IMR-90 (cell line): ENCODE data around the gene DNM3. TPM values are rescaled to one million over a fixed set of nuclear protein-coding genes. Genes with fewer than 3 reads are reported as not detected.

Experiments used
- ATAC-seq: fragments of 200-7000 bp; cut with Tn5 transposase; 2 replicates; pipeline ENCODE4 v1.9.1; 2020; ENCODE audit warnings: low read depth, mild to moderate bottlenecking, moderate library complexity
- BruUV-seq: library from RNA; stranded (reverse); fragments of 400-500 nt; replicated peaks from 2 replicates; lab custom pipeline; 2021; lab: Mats Ljungman, UMichigan
- CTCF ChIA-PET: fragments of 300-600 bp; formaldehyde crosslinking; extraction: SDS; loops from one replicate; lab custom pipeline; 2021; ENCODE audit warnings: antibody characterized with exemption; lab: Yijun Ruan, JAX
- POLR2A ChIA-PET: fragments of 300-600 bp; sonication (Branson Sonifier 250); formaldehyde crosslinking; loops from one replicate; lab custom pipeline; 2022; ENCODE audit warnings: antibody characterized with exemption; ENCODE audit not compliant: unreplicated experiment; lab: Charles Lee
- DNase-seq: peaks from one replicate; pipeline ENCODE4 v3.0.0; 2013
- H2AFZ ChIP-seq: replicated peaks from 2 replicates; pipeline ENCODE3; 2013; ENCODE audit warnings: low read length, mild to moderate bottlenecking; ENCODE audit not compliant: poor library complexity
- H2AK5ac ChIP-seq: 2 replicates; pipeline ENCODE4 v1.6.1; 2013; ENCODE audit warnings: low read depth, low read length, inconsistent platforms
- H2AK9ac ChIP-seq: replicated peaks from 2 replicates; pipeline ENCODE3; 2013; ENCODE audit warnings: mild to moderate bottlenecking, low read depth, low read length, moderate library complexity; ENCODE audit not compliant: poor library complexity
- H2BK120ac ChIP-seq: 2 replicates; pipeline ENCODE4 v1.6.1; 2013; ENCODE audit warnings: low read depth, low read length, inconsistent platforms
- H2BK15ac ChIP-seq: 3 replicates; pipeline ENCODE4 v1.6.1; 2013; ENCODE audit warnings: low read depth, low read length, inconsistent platforms
- H2BK20ac ChIP-seq: 2 replicates; pipeline ENCODE4 v1.6.1; 2013; ENCODE audit warnings: low read depth, mild to moderate bottlenecking, inconsistent platforms, low read length, moderate library complexity
- H2BK5ac ChIP-seq: 2 replicates; pipeline ENCODE4 v1.6.1; 2013; ENCODE audit warnings: mild to moderate bottlenecking, low read depth, low read length, inconsistent platforms; ENCODE audit not compliant: poor library complexity, severe bottlenecking
- H3K14ac ChIP-seq: replicated peaks from 2 replicates; pipeline ENCODE4 v1.6.1; 2013; ENCODE audit warnings: low read depth, low read length, inconsistent platforms
- H3K18ac ChIP-seq: 2 replicates; pipeline ENCODE4 v1.6.1; 2013; ENCODE audit warnings: low read depth, low read length, control low read depth
- H3K23ac ChIP-seq: 2 replicates; pipeline ENCODE4 v1.6.1; 2013; ENCODE audit warnings: low read depth, low read length, inconsistent platforms
- H3K27ac ChIP-seq: 2 replicates; pipeline ENCODE4 v1.5.1; 2013; ENCODE audit warnings: mild to moderate bottlenecking, control low read depth, low read length; ENCODE audit not compliant: insufficient read depth
- H3K27me3 ChIP-seq: 2 replicates; pipeline ENCODE4 v1.6.1; 2013; ENCODE audit warnings: low read length; ENCODE audit not compliant: control insufficient read depth, insufficient read depth
- H3K36me3 ChIP-seq: 2 replicates; pipeline ENCODE4 v1.6.1; 2013; ENCODE audit warnings: low read length, mixed read lengths; ENCODE audit not compliant: control insufficient read depth, insufficient read depth
- H3K4ac ChIP-seq: 2 replicates; pipeline ENCODE4 v1.6.1; 2013; ENCODE audit warnings: low read depth, low read length, inconsistent platforms
- H3K4me1 ChIP-seq: 2 replicates; pipeline ENCODE4 v1.6.1; 2013; ENCODE audit warnings: low read length, mixed read lengths; ENCODE audit not compliant: control insufficient read depth, insufficient read depth
- H3K4me2 ChIP-seq: 2 replicates; pipeline ENCODE4 v1.6.1; 2013; ENCODE audit warnings: low read depth, mild to moderate bottlenecking, control low read depth, low read length, moderate library complexity
- H3K4me3 ChIP-seq: 2 replicates; pipeline ENCODE4 v1.5.1; 2013; ENCODE audit warnings: low read depth, mild to moderate bottlenecking, control low read depth, low read length, moderate library complexity; ENCODE audit not compliant: insufficient read depth
- H3K56ac ChIP-seq: 2 replicates; pipeline ENCODE4 v1.6.1; 2013; ENCODE audit warnings: low read length, inconsistent platforms; ENCODE audit not compliant: insufficient read depth; ENCODE audit errors: extremely low read depth
- H3K79me1 ChIP-seq, 2 experiments: 2 replicates each; pipeline ENCODE4 v1.6.1; 2013; ENCODE audit warnings: low read length in 2 of 2, inconsistent platforms in 1 of 2, low read depth in 1 of 2
- H3K9ac ChIP-seq: 2 replicates; pipeline ENCODE4 v1.6.1; 2013; ENCODE audit warnings: low read depth, low read length, control low read depth
- H3K9me1 ChIP-seq: 2 replicates; pipeline ENCODE4 v1.6.1; 2013; ENCODE audit warnings: low read length, inconsistent platforms; ENCODE audit not compliant: insufficient read depth
- H3K9me3 ChIP-seq: 2 replicates; pipeline ENCODE4 v1.6.1; 2013; ENCODE audit warnings: low read length; ENCODE audit not compliant: control insufficient read depth, insufficient read depth
- H4K20me1 ChIP-seq: 2 replicates; pipeline ENCODE4 v1.6.1; 2013; ENCODE audit warnings: low read length, inconsistent platforms; ENCODE audit not compliant: insufficient read depth
- H4K5ac ChIP-seq: 2 replicates; pipeline ENCODE4 v1.6.1; 2013; ENCODE audit warnings: mild to moderate bottlenecking, low read depth, low read length, control low read depth
- H4K8ac ChIP-seq, 2 experiments: 2 replicates each; pipeline ENCODE4 v1.6.1; 2013; ENCODE audit warnings: low read depth in 2 of 2, low read length in 2 of 2, control low read depth in 1 of 2, inconsistent platforms in 1 of 2
- H4K91ac ChIP-seq: 2 replicates; pipeline ENCODE4 v1.6.1; 2013; ENCODE audit warnings: low read depth, low read length, inconsistent platforms; ENCODE audit not compliant: insufficient read depth
- BHLHE40 ChIP-seq: fragments of 150-350 bp; IDR thresholded peaks from 2 replicates; pipeline ENCODE4 v1.6.1; 2016; ENCODE audit warnings: mild to moderate bottlenecking, low read depth, low read length
- CEBPB ChIP-seq: IDR thresholded peaks from 2 replicates; pipeline ENCODE4 v1.6.1; 2012; ENCODE audit warnings: low read depth, low read length, improper control_type of control experiment
- CHD1 ChIP-seq: IDR thresholded peaks from 2 replicates; pipeline ENCODE4 v1.6.1; 2012; ENCODE audit warnings: low read depth, low read length, improper control_type of control experiment
- CTCF ChIP-seq: conservative IDR thresholded peaks from 2 replicates; pipeline ENCODE4 v1.5.1; 2012; ENCODE audit warnings: mild to moderate bottlenecking, low read depth, low read length, improper control_type of control experiment
- ELK1 ChIP-seq: fragments of 150-350 bp; IDR thresholded peaks from 2 replicates; pipeline ENCODE4 v1.6.1; 2016; ENCODE audit warnings: low read depth, mild to moderate bottlenecking, low read length, moderate library complexity, borderline replicate concordance
- FOS ChIP-seq: fragments of 150-350 bp; IDR thresholded peaks from 2 replicates; pipeline ENCODE4 v1.6.1; 2016; ENCODE audit warnings: low read depth, low read length
- MAFK ChIP-seq: IDR thresholded peaks from 2 replicates; pipeline ENCODE4 v1.6.1; 2012; ENCODE audit warnings: low read depth, low read length, improper control_type of control experiment
- MAZ ChIP-seq: IDR thresholded peaks from 2 replicates; pipeline ENCODE4 v1.6.1; 2012; ENCODE audit warnings: low read depth, mild to moderate bottlenecking, low read length, improper control_type of control experiment, moderate library complexity, borderline replicate concordance
- MXI1 ChIP-seq: IDR thresholded peaks from 2 replicates; pipeline ENCODE4 v1.6.1; 2012; ENCODE audit warnings: low read depth, mild to moderate bottlenecking, low read length, moderate library complexity, borderline replicate concordance
- NFE2L2 ChIP-seq: fragments of 150-350 bp; IDR thresholded peaks from 2 replicates; pipeline ENCODE4 v1.6.1; 2016; ENCODE audit warnings: low read depth, mild to moderate bottlenecking, low read length
- POLR2A ChIP-seq: IDR thresholded peaks from 2 replicates; pipeline ENCODE4 v1.6.1; 2012; ENCODE audit warnings: mild to moderate bottlenecking, low read depth, low read length
- RAD21 ChIP-seq: IDR thresholded peaks from 2 replicates; pipeline ENCODE4 v1.6.1; 2012; ENCODE audit warnings: low read length, improper control_type of control experiment
- RCOR1 ChIP-seq: IDR thresholded peaks from 2 replicates; pipeline ENCODE4 v1.6.1; 2012; ENCODE audit warnings: mild to moderate bottlenecking, low read length, improper control_type of control experiment; ENCODE audit not compliant: insufficient replicate concordance
- RFX5 ChIP-seq: IDR thresholded peaks from 2 replicates; pipeline ENCODE4 v1.8.0; 2012; ENCODE audit warnings: low read depth, mild to moderate bottlenecking, low read length, moderate library complexity
- SMC3 ChIP-seq: fragments of 150-350 bp; IDR thresholded peaks from 2 replicates; pipeline ENCODE4 v1.6.1; 2016; ENCODE audit warnings: low read depth, mild to moderate bottlenecking, antibody characterized with exemption, low read length, moderate library complexity
- USF2 ChIP-seq: fragments of 150-350 bp; IDR thresholded peaks from 2 replicates; pipeline ENCODE4 v1.6.1; 2017; ENCODE audit warnings: mild to moderate bottlenecking, antibody characterized with exemption, low read length, low read depth
- WGBS, 2 experiments: methylation state at CpG; one replicate each; pipeline versions ENCODE4 v1.1.5 to v1.1.7; 2013; ENCODE audit warnings: missing lambda C conversion rate in 2 of 2; ENCODE audit not compliant: insufficient read length in 1 of 2; ENCODE audit errors: extremely low coverage in 2 of 2; 5-methylcytosine and 5-hydroxymethylcytosine counted together
- dilution Hi-C: fragments of 300-500 bp; cut with HindIII; formaldehyde crosslinking; loops from one replicate; pipeline ENCODE4 v1.14.3; 2018; ENCODE audit warnings: low sequenced_read_pairs; ENCODE audit not compliant: unreplicated experiment
- in situ Hi-C: fragments of 300-500 bp; cut with MboI; formaldehyde crosslinking; loops from 3 replicates; pipeline ENCODE4 v1.14.3; 2019; ENCODE audit warnings: low sequenced_read_pairs, inconsistent platforms, mixed read lengths
- intact Hi-C: fragments of 100-400 bp; cut with micrococcal nuclease; formaldehyde crosslinking; loops from 2 replicates; pipeline ENCODE4 v1.10.0; 2022
- polyA plus RNA-seq, 3 experiments: library from polyadenylated mRNA; depleted of rRNA; stranded (reverse); fragments of >200 nt; gene quantifications; 2 replicates each; pipeline ENCODE4 v1.2.3, GENCODE V29; 2012; ENCODE audit warnings: low replicate concordance in 1 of 3
- total RNA-seq: library from RNA; depleted of rRNA; stranded (reverse); fragments of >200 nt; gene quantifications from 2 replicates; pipeline ENCODE4 v1.2.3, GENCODE V29; 2012

Gene DNM3
- total and polyA plus RNA-seq, 2 of the 4 experiments (the other 2 are of a cell fraction), result 0.36 TPM

- ATAC-seq (no peak), DNase-seq (no peak)
- H4K20me1 ChIP-seq, result no peaks in the 10 kb centered on the region
- no peak overlapping the region for H4K8ac ChIP-seq
- dilution Hi-C loops, result no loop called here
- H3K27me3 ChIP-seq, result no peaks in the 10 kb centered on the region
- ChIA-PET POLR2A (no interaction called here), CTCF (interaction anchor here (0.6 kb wide), 1 partner anchor 179 kb away, joined by 5 read pairs; no protein-coding TSS in a partner anchor)
- H2BK5ac ChIP-seq, result no peak overlapping the region
- no CpG with 5 or more reads among the region's 1 CpG for WGBS, 2 experiments
- no peak overlapping the region for H4K91ac ChIP-seq
- no peak overlapping the region for H3K9ac ChIP-seq
- H3K14ac ChIP-seq, result no peak overlapping the region
- H3K36me3 ChIP-seq, result no peaks in the 10 kb centered on the region
- peaks cover 9% of the 10 kb centered on the region for H3K4me1 ChIP-seq
- H2BK20ac ChIP-seq, result no peak overlapping the region
- no peak overlapping the region for H3K23ac ChIP-seq
- H3K79me1 ChIP-seq, result no peaks in the 10 kb centered on the region
- H2BK15ac ChIP-seq, result 0 out of 3 replicates have a peak overlapping the region, but pooled peaks have one; percentile 24
- TF ChIP-seq CTCF (no peak), CHD1 (no peak), NFE2L2 (no peak), USF2 (no peak), SMC3 (no peak), RCOR1 (no peak), RFX5 (no peak), RAD21 (no peak), BHLHE40 (no peak), MXI1 (no peak), POLR2A (no peak), CEBPB (no peak), FOS (no peak), ELK1 (no peak), MAFK (no peak), MAZ (no peak)
- no peak overlapping the region for H3K4ac ChIP-seq
- H2AK5ac ChIP-seq, result no peak overlapping the region
- H3K56ac ChIP-seq, result no peak overlapping the region
- no peak overlapping the region for H3K4me3 ChIP-seq
- H3K9me3 ChIP-seq, result no peaks in the 10 kb centered on the region; the same call in 1 of the 2 replicates
- 0 out of 2 replicates have a peak overlapping the region, but pooled peaks have one; percentile 20 for H3K4me2 ChIP-seq
- no peak overlapping the region for H2BK120ac ChIP-seq
- H3K18ac ChIP-seq, result no peak overlapping the region
- no peak overlapping the region for H2AK9ac ChIP-seq
- BruUV-seq, result no TSS peak
- in situ Hi-C loops, result no loop called here
- no peak overlapping the region for H4K5ac ChIP-seq
- H3K27ac ChIP-seq, result no peak overlapping the region; the same call in 1 of the 2 replicates
- intact Hi-C loops, result no loop called here
- H2AFZ ChIP-seq, result no peak overlapping the region
- H3K9me1 ChIP-seq, result no peaks in the 10 kb centered on the region
These were observed 503.8 kb downstream of the DNM3 start for GRCh38 chr1:172345077-172345476.
